Fibroblast of pulmonary artery (primary cell): Measurements from ENCODE around the gene UTS2R.
"Not testable (repeated sequence)": the region's sequence is repeated elsewhere in the genome, so short reads cannot be mapped to it uniquely, and the experiment has no call there.

Experiments used
- DNase-seq: peaks from one replicate; pipeline ENCODE4 v3.0.0-alpha.2; 2010; ENCODE audit warnings: low read depth
- H3K4me3 ChIP-seq: replicated peaks from 2 replicates; pipeline ENCODE4 v1.5.1; 2011; ENCODE audit warnings: low read depth, mild to moderate bottlenecking, control low read depth, low read length, moderate library complexity
- CTCF ChIP-seq: IDR thresholded peaks from 2 replicates; pipeline ENCODE4 v1.5.1; 2011; ENCODE audit warnings: mild to moderate bottlenecking, control low read depth, low read length, inconsistent platforms; ENCODE audit errors: missing control alignments

The UTS2R gene

GRCh38 chr17:82366749-82367148 lies 4.8 kb upstream of the UTS2R start:
- no peak for TF ChIP-seq CTCF
- no peak overlapping the region for H3K4me3 ChIP-seq
- DNase-seq: no peak

GRCh38 chr17:82367724-82368524 lies 3.6 kb upstream of the UTS2R start:
- no peak overlapping the region for H3K4me3 ChIP-seq
- TF ChIP-seq CTCF: no peak
- no peak for DNase-seq

GRCh38 chr17:82369211-82369610 lies 2.4 kb upstream of the UTS2R start:
- no peak for DNase-seq
- no peak for TF ChIP-seq CTCF
- no peak overlapping the region for H3K4me3 ChIP-seq

GRCh38 chr17:82370471-82371332 lies 863 bp upstream of the UTS2R start:
- TF ChIP-seq CTCF: no peak
- DNase-seq: no peak
- peak overlapping the region; percentile 30 for H3K4me3 ChIP-seq

- TF ChIP-seq CTCF: no peak
- H3K4me3 ChIP-seq: no peak overlapping the region
- DNase-seq: no peak
Observed at GRCh38 chr17:82372249-82373071, 895 bp downstream of the UTS2R start.

- DNase-seq, H3K4me3 ChIP-seq: not testable (repeated sequence)
Observed at GRCh38 chr17:82373072-82373452, 1.5 kb downstream of the UTS2R start.
